ENCODE measurements around the gene RACK1. TPM values are rescaled to one million over a fixed set of nuclear protein-coding genes. Genes with fewer than 3 reads are reported as not detected.

The RACK1 gene
- total and polyA plus RNA-seq, 2 of the 4 experiments (the other 2 are of a cell fraction), result 4,263 to 9,350 TPM

GRCh38 chr5:181255276-181255675 lies 11.6 kb upstream of the RACK1 start (continued):
- TF ChIP-seq CTCF (conservative IDR thresholded peaks at IDR 0.05; ENCODE audit: low read depth, low read length) (no peak), CHD1 (IDR thresholded peaks at IDR 0.05; ENCODE audit: low read depth, low read length) (no peak), FOS (IDR thresholded peaks at IDR 0.05; ENCODE audit: low read depth, low read length) (no peak), NFE2L2 (IDR thresholded peaks at IDR 0.05; ENCODE audit: low read depth, low read length) (no peak), RCOR1 (IDR thresholded peaks at IDR 0.05; ENCODE audit: insufficient replicate concordance, low read length) (no peak), RFX5 (IDR thresholded peaks at IDR 0.05; ENCODE audit: low read depth, low read length) (no peak)
